PC-9 (cell line): ENCODE results near the gene GOLGA5. TPM values are rescaled to one million over a fixed set of nuclear protein-coding genes. Genes with fewer than 3 reads are reported as not detected.

Experiments used
- BruUV-seq: library from RNA; stranded (reverse); fragments of 400-500 nt; replicated peaks from 2 replicates; lab custom pipeline; 2021; lab: Mats Ljungman, UMichigan
- CTCF ChIA-PET: fragments of 300-600 bp; sonication (Branson Sonifier 250); formaldehyde crosslinking; loops from one replicate; lab custom pipeline; 2022; ENCODE audit warnings: antibody characterized with exemption; lab: Charles Lee
- POLR2A ChIA-PET: fragments of 300-600 bp; sonication (Branson Sonifier 250); formaldehyde crosslinking; loops from one replicate; lab custom pipeline; 2022; ENCODE audit warnings: antibody characterized with exemption; ENCODE audit not compliant: unreplicated experiment; lab: Charles Lee
- DNase-seq, 2 experiments: peaks; one replicate each; pipeline versions ENCODE4 v3.0.0 to v3.0.0-alpha.2; 2015 to 2022; ENCODE audit warnings: mixed read lengths in 1 of 2
- H2AFZ ChIP-seq: fragments of 200-600 bp; sonication (generic); 2 replicates; pipeline ENCODE4 v1.8.1; 2017; ENCODE audit warnings: antibody characterized with exemption
- H3F3A ChIP-seq: fragments of 200-600 bp; sonication (generic); 2 replicates; pipeline ENCODE4 v1.8.1; 2017; ENCODE audit warnings: antibody characterized with exemption, mild to moderate bottlenecking, low read depth; ENCODE audit not compliant: insufficient read depth
- H3K27ac ChIP-seq: fragments of 200-600 bp; sonication (generic); 2 replicates; pipeline ENCODE4 v1.6.1; 2016; ENCODE audit warnings: mixed run types
- H3K27me3 ChIP-seq: fragments of 200-600 bp; sonication (generic); 2 replicates; pipeline ENCODE4 v1.6.1; 2016; ENCODE audit warnings: low read depth, mixed run types; ENCODE audit not compliant: insufficient read depth
- H3K36me3 ChIP-seq: fragments of 200-600 bp; sonication (generic); 2 replicates; pipeline ENCODE4 v1.6.1; 2016; ENCODE audit warnings: low read depth, mixed run types
- H3K4me1 ChIP-seq: fragments of 200-600 bp; sonication (generic); replicated peaks from 2 replicates; pipeline ENCODE4 v1.6.1; 2016; ENCODE audit warnings: mixed run types; ENCODE audit not compliant: insufficient read depth
- H3K4me2 ChIP-seq: fragments of 200-600 bp; sonication (generic); 2 replicates; pipeline ENCODE4 v1.6.1; 2017; ENCODE audit warnings: mixed run types
- H3K4me3 ChIP-seq: fragments of 200-600 bp; sonication (generic); 2 replicates; pipeline ENCODE4 v1.6.1; 2016; ENCODE audit warnings: mixed run types
- H3K79me2 ChIP-seq: fragments of 200-600 bp; sonication (generic); 2 replicates; pipeline ENCODE4 v1.6.1; 2017; ENCODE audit warnings: low read depth, mixed run types
- H3K9me2 ChIP-seq: fragments of 200-600 bp; sonication (generic); 2 replicates; pipeline ENCODE4 v1.8.1; 2017; ENCODE audit warnings: mild to moderate bottlenecking; ENCODE audit not compliant: insufficient read depth
- H3K9me3 ChIP-seq: fragments of 200-600 bp; sonication (generic); 2 replicates; pipeline ENCODE4 v1.8.1; 2016; ENCODE audit warnings: low read depth; ENCODE audit not compliant: insufficient read depth
- H4K20me1 ChIP-seq: fragments of 200-600 bp; sonication (generic); 2 replicates; pipeline ENCODE4 v1.8.1; 2017; ENCODE audit not compliant: insufficient read depth
- EZH2 ChIP-seq: fragments of 200-600 bp; sonication (generic); IDR thresholded peaks from 2 replicates; pipeline ENCODE4 v1.8.0; 2017; ENCODE audit warnings: antibody characterized with exemption, low read depth
- intact Hi-C: fragments of 100-400 bp; cut with micrococcal nuclease; formaldehyde crosslinking; loops from one replicate; pipeline ENCODE4 v1.10.0; 2022; ENCODE audit not compliant: unreplicated experiment
- total RNA-seq: library from RNA; stranded (reverse); gene quantifications from 2 replicates; pipeline ENCODE4 v1.2.3, GENCODE V29; 2021
- TF ChIP-seq, protein P1 (sequence below): fragments of 200-600 bp; sonication (generic); conservative IDR thresholded peaks from 2 replicates; pipeline ENCODE4 v1.6.1; 2017; ENCODE audit warnings: mixed run types, antibody characterized with exemption, mild to moderate bottlenecking, moderate library complexity

Gene GOLGA5
- total RNA-seq, 1 experiment from 2014 or later: 22.6 TPM

DNA sequence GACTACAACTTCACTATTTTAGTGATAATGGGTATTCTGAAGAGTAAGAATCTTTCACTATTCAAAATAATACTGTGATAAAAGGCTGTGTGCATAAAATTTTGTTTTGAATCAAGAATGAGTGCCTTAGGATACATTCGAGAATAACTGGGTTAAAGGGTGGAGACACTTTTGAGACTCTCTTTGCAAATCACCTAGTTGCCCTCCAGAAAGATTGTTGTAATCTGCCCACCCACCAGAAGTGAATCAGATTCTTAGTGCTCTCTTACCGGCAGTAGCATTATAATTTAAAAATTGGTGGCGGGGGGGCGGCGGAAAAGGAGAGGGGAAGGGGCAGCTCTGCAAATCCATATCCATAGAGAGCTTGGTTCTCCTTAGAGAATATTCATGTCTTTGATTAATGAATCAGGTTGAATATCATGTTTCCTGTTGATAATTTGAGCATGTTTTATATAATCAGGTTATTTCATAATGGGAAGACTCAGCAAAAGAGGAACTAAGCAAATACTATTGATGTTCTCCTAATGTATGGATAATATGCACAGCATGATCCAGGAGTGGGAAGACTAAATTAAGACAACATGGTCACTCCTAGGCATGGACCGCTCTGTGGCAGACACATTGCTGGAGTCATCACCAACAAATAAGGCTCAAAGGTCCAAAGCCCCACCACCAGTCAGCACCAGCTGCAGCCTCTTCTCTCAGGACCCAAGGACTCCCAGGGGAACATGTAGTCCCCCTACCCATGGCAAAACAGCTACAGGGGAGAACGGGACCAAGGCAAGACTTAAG, 66.1 kb downstream of the GOLGA5 start:
- H3K4me1 ChIP-seq: no peaks in the 10 kb centered on the region
- H3F3A ChIP-seq: no peaks in the 10 kb centered on the region
- intact Hi-C loops: no loop called here
- H3K9me3 ChIP-seq: no peaks in the 10 kb centered on the region; the same call in 1 of the 2 replicates
- H3K9me2 ChIP-seq: no peaks in the 10 kb centered on the region
- no peak for DNase-seq
- TF ChIP-seq, protein P1, sequence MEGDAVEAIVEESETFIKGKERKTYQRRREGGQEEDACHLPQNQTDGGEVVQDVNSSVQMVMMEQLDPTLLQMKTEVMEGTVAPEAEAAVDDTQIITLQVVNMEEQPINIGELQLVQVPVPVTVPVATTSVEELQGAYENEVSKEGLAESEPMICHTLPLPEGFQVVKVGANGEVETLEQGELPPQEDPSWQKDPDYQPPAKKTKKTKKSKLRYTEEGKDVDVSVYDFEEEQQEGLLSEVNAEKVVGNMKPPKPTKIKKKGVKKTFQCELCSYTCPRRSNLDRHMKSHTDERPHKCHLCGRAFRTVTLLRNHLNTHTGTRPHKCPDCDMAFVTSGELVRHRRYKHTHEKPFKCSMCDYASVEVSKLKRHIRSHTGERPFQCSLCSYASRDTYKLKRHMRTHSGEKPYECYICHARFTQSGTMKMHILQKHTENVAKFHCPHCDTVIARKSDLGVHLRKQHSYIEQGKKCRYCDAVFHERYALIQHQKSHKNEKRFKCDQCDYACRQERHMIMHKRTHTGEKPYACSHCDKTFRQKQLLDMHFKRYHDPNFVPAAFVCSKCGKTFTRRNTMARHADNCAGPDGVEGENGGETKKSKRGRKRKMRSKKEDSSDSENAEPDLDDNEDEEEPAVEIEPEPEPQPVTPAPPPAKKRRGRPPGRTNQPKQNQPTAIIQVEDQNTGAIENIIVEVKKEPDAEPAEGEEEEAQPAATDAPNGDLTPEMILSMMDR: no peak
- BruUV-seq: no TSS peak
- ChIA-PET CTCF (no interaction called here), POLR2A (no interaction called here)
- peaks cover 51% of the 10 kb centered on the region for H3K27me3 ChIP-seq
- no peaks in the 10 kb centered on the region for H4K20me1 ChIP-seq
- H3K27ac ChIP-seq: no peak overlapping the region
- H2AFZ ChIP-seq: no peak overlapping the region
- no peaks in the 10 kb centered on the region for H3K36me3 ChIP-seq
- H3K79me2 ChIP-seq: no peaks in the 10 kb centered on the region
- no peak overlapping the region for H3K4me2 ChIP-seq
- H3K4me3 ChIP-seq: no peak overlapping the region

DNA sequence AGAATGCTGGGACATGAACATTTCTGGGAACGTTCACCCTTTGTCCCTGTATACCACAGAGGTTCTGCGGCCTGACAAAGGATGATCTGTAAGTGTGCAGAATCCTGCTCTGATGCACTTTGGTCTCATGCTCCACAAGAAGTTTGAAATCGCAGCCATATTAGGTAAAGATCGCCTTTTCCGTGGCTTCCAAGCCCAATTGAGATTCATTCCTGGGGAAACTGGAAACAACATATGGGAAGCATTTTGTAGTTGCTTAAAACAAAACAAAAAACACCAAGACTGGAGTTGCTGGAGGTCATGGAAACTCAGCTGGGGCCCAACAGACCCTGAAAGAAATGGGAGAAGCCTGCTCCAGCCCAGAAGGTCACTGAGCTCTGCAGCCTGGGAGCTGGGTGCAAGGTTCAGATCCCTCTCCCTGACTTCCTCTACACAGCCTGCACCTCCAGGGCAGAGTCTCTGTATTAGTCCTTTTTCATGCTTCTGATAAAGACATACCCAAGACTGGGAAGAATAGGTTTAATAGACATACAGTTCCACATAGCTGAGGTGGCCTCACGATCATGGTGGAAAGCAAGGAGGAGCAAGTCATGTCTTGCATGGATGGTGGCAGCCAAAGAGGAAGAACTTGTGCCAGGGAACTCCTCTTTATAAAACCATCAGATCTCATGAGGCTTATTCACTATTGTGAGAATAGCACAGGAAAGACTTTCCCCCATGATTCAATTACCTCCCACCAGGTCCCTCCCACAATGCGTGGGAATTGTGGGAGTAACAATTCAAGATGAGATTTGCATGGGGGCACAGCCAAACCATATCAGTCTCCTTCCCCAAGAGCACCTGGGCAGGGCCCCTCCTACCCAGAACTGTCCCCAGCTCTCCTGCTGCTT, 68.0 kb downstream of the GOLGA5 start:
- POLR2A ChIA-PET: no interaction called here
- Histone ChIP-seq H3K9me2 (no peaks in the 10 kb centered on the region), H3K4me1 (no peaks in the 10 kb centered on the region), H3F3A (no peaks in the 10 kb centered on the region), H3K27me3 (peaks cover 49% of the 10 kb centered on the region), H4K20me1 (no peaks in the 10 kb centered on the region), H3K4me3 (no peak overlapping the region), H3K27ac (no peak overlapping the region), H2AFZ (no peak overlapping the region), H3K36me3 (no peaks in the 10 kb centered on the region), H3K9me3 (peaks cover 11% of the 10 kb centered on the region), H3K4me2 (no peak overlapping the region), H3K79me2 (no peaks in the 10 kb centered on the region)
- DNase-seq: no peak
- TF ChIP-seq EZH2: no peak
- TF ChIP-seq, protein P1: no peak
- BruUV-seq: no TSS peak
- intact Hi-C loops: no loop called here
- CTCF ChIA-PET: no interaction called here

DNA sequence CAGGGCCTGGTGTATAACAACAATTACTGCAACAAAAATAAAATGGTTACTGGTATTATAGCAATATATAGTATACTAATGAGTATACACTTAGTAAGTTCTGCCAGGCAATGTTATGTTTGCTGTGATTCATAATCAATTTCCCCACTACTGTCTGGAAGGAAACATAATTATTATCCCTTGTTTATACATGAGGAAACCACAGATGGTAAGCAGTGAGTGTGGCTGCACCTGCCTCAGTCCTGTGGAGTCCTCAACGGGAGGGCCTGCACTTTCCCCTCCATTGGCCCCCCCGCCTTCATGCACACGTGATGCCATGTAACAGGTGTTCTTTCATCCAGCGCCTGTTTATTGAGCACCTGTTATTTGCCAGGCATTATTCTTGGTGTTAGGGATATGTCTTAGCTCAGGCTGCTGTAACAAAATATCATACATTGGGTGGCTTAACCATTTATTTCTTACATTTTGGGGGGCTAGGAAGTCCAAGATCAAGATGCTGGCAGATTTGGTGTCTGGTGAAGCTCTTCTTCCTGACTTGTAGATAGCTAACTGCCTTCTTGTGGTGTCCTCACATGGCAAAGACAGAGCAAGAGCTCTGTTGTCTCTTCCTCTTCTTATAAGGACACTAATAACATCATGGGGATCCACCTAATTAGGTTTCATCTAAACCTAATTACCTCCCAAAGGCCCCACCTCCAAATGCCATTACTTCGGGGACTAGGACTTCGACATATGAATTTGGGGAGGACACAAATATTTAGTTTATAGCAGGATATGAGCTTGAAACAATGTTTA, 69.4 kb downstream of the GOLGA5 start:
- intact Hi-C loops: no loop called here
- Histone ChIP-seq H3F3A (no peaks in the 10 kb centered on the region), H3K4me3 (no peak overlapping the region), H3K4me1 (no peaks in the 10 kb centered on the region), H3K36me3 (no peaks in the 10 kb centered on the region), H3K4me2 (no peak overlapping the region), H3K27ac (no peak overlapping the region), H3K9me3 (peaks cover 11% of the 10 kb centered on the region), H4K20me1 (no peaks in the 10 kb centered on the region), H3K27me3 (peaks cover 49% of the 10 kb centered on the region), H3K9me2 (no peaks in the 10 kb centered on the region), H3K79me2 (no peaks in the 10 kb centered on the region), H2AFZ (no peak overlapping the region)
- CTCF ChIA-PET: no interaction called here
- POLR2A ChIA-PET: no interaction called here
- no TSS peak for BruUV-seq
- no peak for TF ChIP-seq EZH2
- TF ChIP-seq, protein P1: no peak
- DNase-seq: no peak
